Mesenchymal stem cell (in vitro differentiated cells and primary cell): ENCODE measurements around the gene PSMB8.
"Not testable (repeated sequence)": the region's sequence is repeated elsewhere in the genome, so short reads cannot be mapped to it uniquely, and the experiment has no call there.

Source experiments
- DNase-seq: peaks from one replicate; pipeline ENCODE4 v3.0.0-alpha.2; 2013
- H2AFZ ChIP-seq: one replicate; pipeline ENCODE4 v1.6.1; 2013; ENCODE audit warnings: low read depth, mild to moderate bottlenecking, control low read depth, inconsistent platforms, low read length, moderate library complexity
- H2AK5ac ChIP-seq: 2 replicates; pipeline ENCODE4 v1.6.1; 2013; ENCODE audit warnings: low read length, moderate library complexity, mild to moderate bottlenecking, inconsistent platforms; ENCODE audit not compliant: severe bottlenecking
- H2BK120ac ChIP-seq: one replicate; pipeline ENCODE4 v1.6.1; 2013; ENCODE audit warnings: low read depth, mild to moderate bottlenecking, inconsistent platforms, low read length, moderate library complexity
- H2BK12ac ChIP-seq, 2 experiments: one replicate each; pipeline ENCODE4 v1.6.1; 2013; ENCODE audit warnings: inconsistent platforms in 2 of 2, low read length in 2 of 2, mild to moderate bottlenecking in 2 of 2, moderate library complexity in 2 of 2, control low read depth in 1 of 2
- H2BK15ac ChIP-seq: one replicate; pipeline ENCODE4 v1.6.1; 2013; ENCODE audit warnings: mild to moderate bottlenecking, low read depth, inconsistent platforms; ENCODE audit not compliant: poor library complexity, severe bottlenecking
- H2BK5ac ChIP-seq: 2 replicates; pipeline ENCODE4 v1.6.1; 2013; ENCODE audit warnings: low read depth, mild to moderate bottlenecking, low read length, control low read depth, inconsistent platforms; ENCODE audit not compliant: poor library complexity, severe bottlenecking
- H3K14ac ChIP-seq, 2 experiments: one replicate each; pipeline ENCODE4 v1.6.1; 2013; ENCODE audit warnings: inconsistent platforms in 2 of 2, low read length in 2 of 2, control low read depth in 1 of 2, mild to moderate bottlenecking in 1 of 2, moderate library complexity in 1 of 2
- H3K18ac ChIP-seq, 2 experiments: one replicate each; pipeline ENCODE4 v1.6.1; 2013; ENCODE audit warnings: inconsistent platforms in 2 of 2, low read length in 2 of 2, control low read depth in 1 of 2, low read depth in 1 of 2, mild to moderate bottlenecking in 1 of 2
- H3K23ac ChIP-seq, 2 experiments: one replicate each; pipeline ENCODE4 v1.6.1; 2013; ENCODE audit warnings: inconsistent platforms in 2 of 2, low read length in 2 of 2, mild to moderate bottlenecking in 2 of 2, moderate library complexity in 2 of 2, control low read depth in 1 of 2
- H3K27ac ChIP-seq: 2 replicates; pipeline ENCODE4 v1.5.1; 2013; ENCODE audit warnings: mild to moderate bottlenecking, moderate library complexity, low read length, control low read depth, inconsistent platforms; ENCODE audit not compliant: poor library complexity, severe bottlenecking
- H3K27me3 ChIP-seq, 2 experiments: 2 replicates each; pipeline versions ENCODE4 v1.6.1 to v1.7.0; 2013; ENCODE audit warnings: low read length in 2 of 2, mild to moderate bottlenecking in 2 of 2, moderate library complexity in 2 of 2, control low read depth in 1 of 2, inconsistent platforms in 1 of 2; ENCODE audit not compliant: control insufficient read depth in 1 of 2, insufficient read depth in 1 of 2
- H3K36me3 ChIP-seq, 2 experiments: 2 replicates each; pipeline versions ENCODE4 v1.6.1 to v1.7.0; 2013; ENCODE audit warnings: low read length in 2 of 2, control low read depth in 1 of 2, inconsistent platforms in 1 of 2, low read depth in 1 of 2, mild to moderate bottlenecking in 1 of 2; ENCODE audit not compliant: insufficient read depth in 2 of 2, control insufficient read depth in 1 of 2
- H3K4ac ChIP-seq, 2 experiments: one replicate each; pipeline ENCODE4 v1.6.1; 2013; ENCODE audit warnings: inconsistent platforms in 2 of 2, low read length in 2 of 2, mild to moderate bottlenecking in 2 of 2, moderate library complexity in 2 of 2, control low read depth in 1 of 2, low read depth in 1 of 2
- H3K4me1 ChIP-seq: 2 replicates; pipeline ENCODE4 v1.6.1; 2013; ENCODE audit warnings: low read depth, low read length, control low read depth; ENCODE audit not compliant: control insufficient read depth, insufficient read depth
- H3K4me2 ChIP-seq: 2 replicates; pipeline ENCODE4 v1.6.1; 2013; ENCODE audit warnings: low read length, mild to moderate bottlenecking, inconsistent platforms; ENCODE audit not compliant: poor library complexity, severe bottlenecking
- H3K4me3 ChIP-seq, 2 experiments: 2 replicates each; pipeline versions ENCODE4 v1.5.1 to v1.7.0; 2013; ENCODE audit warnings: low read length in 2 of 2, mild to moderate bottlenecking in 2 of 2, control low read depth in 1 of 2, low read depth in 1 of 2; ENCODE audit not compliant: insufficient read depth in 1 of 2
- H3K79me1 ChIP-seq: replicated peaks from 2 replicates; pipeline ENCODE4 v1.6.1; 2013; ENCODE audit warnings: mild to moderate bottlenecking, control low read depth, low read length, inconsistent platforms; ENCODE audit not compliant: poor library complexity, severe bottlenecking
- H3K9ac ChIP-seq: 2 replicates; pipeline ENCODE4 v1.7.0; 2013; ENCODE audit warnings: mild to moderate bottlenecking, low read length, moderate library complexity
- H3K9me3 ChIP-seq: 2 replicates; pipeline ENCODE4 v1.7.0; 2013; ENCODE audit warnings: mild to moderate bottlenecking, low read length; ENCODE audit not compliant: control insufficient read depth
- H4K8ac ChIP-seq: one replicate; pipeline ENCODE4 v1.6.1; 2013; ENCODE audit warnings: inconsistent platforms, mild to moderate bottlenecking, low read length, moderate library complexity
- H4K91ac ChIP-seq: one replicate; pipeline ENCODE4 v1.6.1; 2013; ENCODE audit warnings: mild to moderate bottlenecking, low read length, inconsistent platforms
- WGBS: methylation state at CpG from one replicate; pipeline ENCODE4 v1.1.7; 2013; ENCODE audit warnings: mixed read lengths; 5-methylcytosine and 5-hydroxymethylcytosine counted together

PSMB8 gene

DNA sequence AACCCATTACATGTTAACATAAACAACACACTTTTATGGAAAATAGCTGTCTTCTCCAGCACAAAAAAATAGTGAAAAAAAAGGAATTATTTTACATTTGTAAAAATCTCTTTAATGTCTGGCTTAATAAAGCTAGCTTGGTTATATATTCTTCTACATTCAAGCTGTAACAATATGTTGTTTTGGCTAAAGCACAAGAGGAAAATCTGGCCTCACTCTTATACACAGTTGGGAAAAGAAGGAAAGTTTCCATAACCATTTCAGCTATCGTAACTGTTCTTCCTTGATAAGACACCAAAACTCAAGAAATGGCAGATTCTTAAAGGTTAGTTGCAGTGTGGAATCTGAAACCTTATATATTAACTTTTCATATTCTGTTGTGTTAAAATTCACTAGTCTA lies 34.7 kb downstream of the PSMB8 start:
- H4K8ac ChIP-seq, result no peak overlapping the region
- no peak overlapping the region for H3K23ac ChIP-seq
- H3K4me1 ChIP-seq, result no peaks in the 10 kb centered on the region
- H3K4ac ChIP-seq, result no peak overlapping the region
- H2AFZ ChIP-seq, result no peak overlapping the region
- H3K36me3 ChIP-seq, result no peaks in the 10 kb centered on the region
- H2AK5ac ChIP-seq, result no peak overlapping the region
- no CpG with 5 or more reads among the region's 1 CpG for WGBS
- no peak overlapping the region for H3K14ac ChIP-seq
- H3K9ac ChIP-seq, result no peak overlapping the region
- H4K91ac ChIP-seq, result no peak overlapping the region
- H2BK12ac ChIP-seq, result no peak overlapping the region
- H2BK120ac ChIP-seq, result no peak overlapping the region
- no peak for DNase-seq
- H3K79me1 ChIP-seq, result no peaks in the 10 kb centered on the region
- no peak overlapping the region for H2BK5ac ChIP-seq
- no peak overlapping the region for H2BK15ac ChIP-seq
- no peak overlapping the region for H3K27ac ChIP-seq
- no peak overlapping the region for H3K4me2 ChIP-seq
- no peak overlapping the region for H3K4me3 ChIP-seq
- no peak overlapping the region for H3K18ac ChIP-seq
- no peaks in the 10 kb centered on the region for H3K9me3 ChIP-seq
- H3K27me3 ChIP-seq, result peaks cover 21 to 39% of the 10 kb centered on the region in 2 experiments

DNA sequence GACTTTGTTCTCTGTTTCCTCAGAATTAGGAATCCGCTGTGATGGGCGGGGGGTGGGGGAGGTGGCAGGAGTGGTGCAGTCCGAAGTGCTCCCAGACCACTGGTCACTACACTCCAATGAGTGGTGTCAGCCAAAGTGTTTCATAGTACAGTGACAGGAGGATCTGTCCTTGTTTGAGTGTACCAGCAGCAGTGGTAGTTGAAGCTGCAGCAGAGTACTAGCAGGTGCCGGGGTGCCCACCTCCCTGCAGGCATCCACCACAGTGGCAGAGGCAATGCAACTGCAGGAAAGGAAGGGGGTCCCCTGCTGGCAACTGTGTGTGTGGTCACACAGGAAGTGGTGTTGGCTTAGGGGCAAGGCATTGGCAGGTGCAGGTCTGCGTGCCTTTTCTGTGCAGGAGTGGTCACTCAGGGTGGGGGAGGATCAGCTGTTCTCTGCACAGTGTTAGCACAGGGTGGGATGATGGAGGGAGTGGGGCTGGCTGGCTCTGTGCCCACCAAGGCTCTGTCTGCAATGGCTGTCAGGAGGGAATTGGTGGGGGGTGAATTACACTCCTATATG lies 36.7 kb downstream of the PSMB8 start:
- H2AFZ ChIP-seq, result no peak overlapping the region
- peaks cover 5 to 43% of the 10 kb centered on the region in 2 experiments for H3K27me3 ChIP-seq
- H3K79me1 ChIP-seq, result no peaks in the 10 kb centered on the region
- no peak overlapping the region for H2AK5ac ChIP-seq
- no peaks in the 10 kb centered on the region for H3K9me3 ChIP-seq
- no peaks in the 10 kb centered on the region for H3K4me1 ChIP-seq
- no peak overlapping the region for H3K27ac ChIP-seq
- H3K4me3 ChIP-seq, result no peak overlapping the region
- no peak overlapping the region for H2BK15ac ChIP-seq
- H4K8ac ChIP-seq, result no peak overlapping the region
- no peak overlapping the region for H3K18ac ChIP-seq
- H3K14ac ChIP-seq, result no peak overlapping the region
- H3K36me3 ChIP-seq, result no peaks in the 10 kb centered on the region
- no peak overlapping the region for H3K4ac ChIP-seq
- WGBS, result 79% methylated on average over 5 of the region's 5 CpGs
- no peak overlapping the region for H2BK5ac ChIP-seq
- no peak overlapping the region for H4K91ac ChIP-seq
- no peak overlapping the region for H3K23ac ChIP-seq
- H2BK120ac ChIP-seq, result no peak overlapping the region
- DNase-seq, result no peak
- H2BK12ac ChIP-seq, result no peak overlapping the region
- H3K4me2 ChIP-seq, result no peak overlapping the region
- no peak overlapping the region for H3K9ac ChIP-seq

GRCh38 chr6:32805404-32805803 lies 38.4 kb downstream of the PSMB8 start:
- not testable (repeated sequence) for H4K91ac ChIP-seq, H3K9ac ChIP-seq, H2BK5ac ChIP-seq, H3K79me1 ChIP-seq, H3K18ac ChIP-seq, H3K4me3 ChIP-seq, DNase-seq, H3K14ac ChIP-seq, H3K4me2 ChIP-seq, H2AFZ ChIP-seq, H2BK12ac ChIP-seq, H3K9me3 ChIP-seq, H3K36me3 ChIP-seq, H3K27ac ChIP-seq, H3K4ac ChIP-seq, H2AK5ac ChIP-seq, H4K8ac ChIP-seq, H3K23ac ChIP-seq, H3K4me1 ChIP-seq, H2BK15ac ChIP-seq, H2BK120ac ChIP-seq
- peaks cover 9 to 55% of the 10 kb centered on the region in 2 experiments for H3K27me3 ChIP-seq

DNA sequence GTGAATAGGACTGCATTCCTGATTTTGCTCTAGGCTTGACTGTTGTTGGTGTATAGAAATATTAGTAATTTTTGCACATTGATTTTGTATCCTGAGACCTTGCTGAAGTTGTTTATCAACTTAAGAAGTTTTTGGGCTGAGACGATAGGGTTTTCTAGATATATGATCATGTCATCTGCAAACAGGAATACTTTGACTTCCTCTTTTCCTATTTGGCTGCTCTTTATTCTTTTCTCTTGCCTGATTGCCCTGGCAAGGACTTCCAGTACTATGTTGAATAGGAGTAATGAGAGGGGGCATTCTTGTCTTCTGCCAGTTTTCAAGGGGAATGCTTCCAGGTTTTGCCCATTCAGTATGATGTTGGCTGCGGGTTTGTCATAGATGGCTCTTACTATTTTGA lies 40.4 kb downstream of the PSMB8 start:
- H3K23ac ChIP-seq, result no peak overlapping the region
- H2BK12ac ChIP-seq, result no peak overlapping the region
- no peak overlapping the region for H3K4me3 ChIP-seq
- H3K4me1 ChIP-seq, result no peaks in the 10 kb centered on the region
- H3K9ac ChIP-seq, result no peak overlapping the region
- H3K79me1 ChIP-seq, result no peaks in the 10 kb centered on the region
- no peak for DNase-seq
- H3K14ac ChIP-seq, result no peak overlapping the region
- no peak overlapping the region for H3K18ac ChIP-seq
- H3K4me2 ChIP-seq, result no peak overlapping the region
- H3K27me3 ChIP-seq, result peaks cover 23 to 60% of the 10 kb centered on the region in 2 experiments
- no peaks in the 10 kb centered on the region for H3K36me3 ChIP-seq
- no peak overlapping the region for H2BK15ac ChIP-seq
- no peak overlapping the region for H2BK120ac ChIP-seq
- H2AFZ ChIP-seq, result no peak overlapping the region
- H3K4ac ChIP-seq, result no peak overlapping the region
- H4K91ac ChIP-seq, result no peak overlapping the region
- no peak overlapping the region for H4K8ac ChIP-seq
- no peak overlapping the region for H3K27ac ChIP-seq
- 75% methylated on average over 2 of the region's 2 CpGs for WGBS
- no peak overlapping the region for H2BK5ac ChIP-seq
- H2AK5ac ChIP-seq, result no peak overlapping the region
- H3K9me3 ChIP-seq, result no peaks in the 10 kb centered on the region
